Bronchial epithelial cell (primary cell): Measurements from ENCODE around the gene OTOS. TPM values are rescaled to one million over a fixed set of nuclear protein-coding genes. Genes with fewer than 3 reads are reported as not detected.

Experiments used
- DNase-seq: peaks from one replicate; pipeline ENCODE4 v3.0.0-alpha.2; 2010; ENCODE audit warnings: low read depth
- FAIRE-seq: peaks from 2 replicates; lab custom pipeline; 2011; peaks lifted over from hg19 to GRCh38; lab: Jason Lieb, UNC
- H3K27me3 ChIP-seq: 2 replicates; pipeline ENCODE4 v1.5.1; 2011; ENCODE audit warnings: low read length; ENCODE audit not compliant: control insufficient read depth, insufficient read depth
- H3K36me3 ChIP-seq: 2 replicates; pipeline ENCODE4 v1.5.1; 2011; ENCODE audit warnings: low read length; ENCODE audit not compliant: control insufficient read depth, insufficient read depth
- H3K4me3 ChIP-seq: 2 replicates; pipeline ENCODE4 v1.5.1; 2011; ENCODE audit warnings: mild to moderate bottlenecking, low read depth, low read length, control low read depth
- CTCF ChIP-seq: IDR thresholded peaks from 2 replicates; pipeline ENCODE4 v1.5.1; 2011; ENCODE audit warnings: mild to moderate bottlenecking, moderate library complexity, low read length, control low read depth, inconsistent platforms; ENCODE audit not compliant: insufficient read depth, severe bottlenecking
- total RNA-seq: library from RNA; depleted of rRNA; stranded (reverse); fragments of >200 nt; gene quantifications from 2 replicates; pipeline ENCODE4 v1.2.1, GENCODE V29; 2014

OTOS gene
- total RNA-seq, 1 donor from 2014 or later = not detected

- DNase-seq (no peak), FAIRE-seq (no peak)
- H3K27me3 ChIP-seq = peaks cover 3% of the 10 kb centered on the region
Measured at GRCh38 chr2:240179186-240179815, 38.8 kb upstream of the OTOS start.

GRCh38 chr2:240178564-240178963 lies 38.1 kb upstream of the OTOS start:
- DNase-seq (no peak), FAIRE-seq (no peak)
- peaks cover 3% of the 10 kb centered on the region for H3K27me3 ChIP-seq
- no peak for TF ChIP-seq CTCF
- no peaks in the 10 kb centered on the region for H3K36me3 ChIP-seq
- no peak overlapping the region for H3K4me3 ChIP-seq

More at GRCh38 chr2:240179186-240179815, 38.8 kb upstream of the OTOS start:
- H3K36me3 ChIP-seq = no peaks in the 10 kb centered on the region
- no peak overlapping the region for H3K4me3 ChIP-seq
- TF ChIP-seq CTCF = no peak

- FAIRE-seq (no peak), DNase-seq (no peak)
- Histone ChIP-seq H3K27me3 (peaks cover 5% of the 10 kb centered on the region), H3K4me3 (no peak overlapping the region), H3K36me3 (no peaks in the 10 kb centered on the region)
- TF ChIP-seq CTCF = no peak
Measured at GRCh38 chr2:240174496-240174895, 34.0 kb upstream of the OTOS start.

GRCh38 chr2:240172071-240172895 lies 31.8 kb upstream of the OTOS start:
- Histone ChIP-seq H3K4me3 (no peak overlapping the region), H3K36me3 (no peaks in the 10 kb centered on the region), H3K27me3 (peaks cover 3% of the 10 kb centered on the region)
- no peak for TF ChIP-seq CTCF
- FAIRE-seq (no peak), DNase-seq (no peak)

- DNase-seq (no peak), FAIRE-seq (no peak)
- Histone ChIP-seq H3K36me3 (no peaks in the 10 kb centered on the region), H3K27me3 (peaks cover 3% of the 10 kb centered on the region), H3K4me3 (no peak overlapping the region)
- no peak for TF ChIP-seq CTCF
Measured at GRCh38 chr2:240170883-240171282, 30.4 kb upstream of the OTOS start.
